ENCODE results near the gene KANK3. TPM values are rescaled to one million over a fixed set of nuclear protein-coding genes. Genes with fewer than 3 reads are reported as not detected.

KANK3 gene
- total RNA-seq, 4 donors from 2014 or later, result 4.1 to 36.6 (median 24.8) TPM

- no peak overlapping the region for H3K4me3 ChIP-seq
- H3K9me3 ChIP-seq, result no peaks in the 10 kb centered on the region
- TF ChIP-seq, protein P1, sequence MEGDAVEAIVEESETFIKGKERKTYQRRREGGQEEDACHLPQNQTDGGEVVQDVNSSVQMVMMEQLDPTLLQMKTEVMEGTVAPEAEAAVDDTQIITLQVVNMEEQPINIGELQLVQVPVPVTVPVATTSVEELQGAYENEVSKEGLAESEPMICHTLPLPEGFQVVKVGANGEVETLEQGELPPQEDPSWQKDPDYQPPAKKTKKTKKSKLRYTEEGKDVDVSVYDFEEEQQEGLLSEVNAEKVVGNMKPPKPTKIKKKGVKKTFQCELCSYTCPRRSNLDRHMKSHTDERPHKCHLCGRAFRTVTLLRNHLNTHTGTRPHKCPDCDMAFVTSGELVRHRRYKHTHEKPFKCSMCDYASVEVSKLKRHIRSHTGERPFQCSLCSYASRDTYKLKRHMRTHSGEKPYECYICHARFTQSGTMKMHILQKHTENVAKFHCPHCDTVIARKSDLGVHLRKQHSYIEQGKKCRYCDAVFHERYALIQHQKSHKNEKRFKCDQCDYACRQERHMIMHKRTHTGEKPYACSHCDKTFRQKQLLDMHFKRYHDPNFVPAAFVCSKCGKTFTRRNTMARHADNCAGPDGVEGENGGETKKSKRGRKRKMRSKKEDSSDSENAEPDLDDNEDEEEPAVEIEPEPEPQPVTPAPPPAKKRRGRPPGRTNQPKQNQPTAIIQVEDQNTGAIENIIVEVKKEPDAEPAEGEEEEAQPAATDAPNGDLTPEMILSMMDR (IDR thresholded peaks at IDR 0.05), result no peak
- TF ChIP-seq POLR2A (IDR thresholded peaks at IDR 0.05), result no peak
- peaks cover 0 to 16% of the 10 kb centered on the region in 2 donors for H3K4me1 ChIP-seq
- H3K27me3 ChIP-seq, result peaks cover 0 to 15% of the 10 kb centered on the region in 2 donors
- H3K36me3 ChIP-seq, result no peaks in the 10 kb centered on the region
- intact Hi-C loops (cut with DNase I; ENCODE audit: low total_unique reads), result no loop called here
- no peak for DNase-seq
- no peak overlapping the region for H3K27ac ChIP-seq
Measured at GRCh38 chr19:8337728-8338127, 5.3 kb downstream of the KANK3 start.

- intact Hi-C loops (cut with DNase I; ENCODE audit: low total_unique reads), result no loop called here
- no peak for TF ChIP-seq POLR2A (IDR thresholded peaks at IDR 0.05)
- TF ChIP-seq, protein P1 (IDR thresholded peaks at IDR 0.05), result no peak
Measured at GRCh38 chr19:8336660-8337059, 6.4 kb downstream of the KANK3 start.

DNA sequence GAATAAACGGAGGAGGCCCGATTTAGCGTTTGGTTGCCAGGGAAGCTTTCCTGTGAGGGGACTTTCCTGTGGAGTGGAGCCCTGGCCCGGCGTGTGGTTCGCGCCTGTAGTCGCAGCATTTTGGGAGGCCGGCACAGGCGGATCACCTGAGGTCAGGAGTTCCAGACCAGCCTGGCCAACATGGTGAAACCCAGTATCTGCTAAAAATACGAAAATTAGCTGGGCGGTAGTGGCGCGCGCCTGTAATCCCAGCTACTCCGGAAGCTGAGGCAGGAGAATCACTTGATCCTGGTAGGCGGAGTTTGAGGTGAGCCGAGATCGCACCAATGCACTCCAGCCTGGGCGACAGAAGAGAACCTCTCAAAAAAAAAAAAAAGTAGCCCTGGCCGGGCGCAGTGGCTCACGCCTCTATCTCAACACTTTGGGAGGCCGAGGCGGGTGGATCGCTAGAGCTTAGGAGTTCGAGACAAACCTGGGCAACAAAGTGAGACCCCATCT, 6.9 kb downstream of the KANK3 start:
- Histone ChIP-seq H3K9me3 (no peaks in the 10 kb centered on the region), H3K4me1 (peaks cover 0 to 16% of the 10 kb centered on the region in 2 donors), H3K27me3 (peaks cover 0 to 14% of the 10 kb centered on the region in 2 donors), H3K27ac (no peak overlapping the region), H3K36me3 (no peaks in the 10 kb centered on the region), H3K4me3 (no peak overlapping the region)
- DNase-seq, result no peak
- intact Hi-C loops (cut with DNase I; ENCODE audit: low total_unique reads), result no loop called here
- TF ChIP-seq POLR2A (IDR thresholded peaks at IDR 0.05), result no peak
- TF ChIP-seq, protein P1 (IDR thresholded peaks at IDR 0.05), result no peak

More at GRCh38 chr19:8336660-8337059, 6.4 kb downstream of the KANK3 start:
- no peak for DNase-seq
- H3K9me3 ChIP-seq, result no peaks in the 10 kb centered on the region
- peaks cover 0 to 14% of the 10 kb centered on the region in 2 donors for H3K27me3 ChIP-seq
- no peak overlapping the region for H3K4me3 ChIP-seq
- no peak overlapping the region for H3K27ac ChIP-seq
- H3K4me1 ChIP-seq, result peaks cover 0 to 16% of the 10 kb centered on the region in 2 donors
- H3K36me3 ChIP-seq, result no peaks in the 10 kb centered on the region

GRCh38 chr19:8335343-8336071, 7.6 kb downstream of the KANK3 start:
- Histone ChIP-seq H3K4me1 (peaks cover 0 to 16% of the 10 kb centered on the region in 2 donors), H3K27ac (no peak overlapping the region), H3K9me3 (no peaks in the 10 kb centered on the region), H3K27me3 (peaks cover 0 to 14% of the 10 kb centered on the region in 2 donors), H3K36me3 (no peaks in the 10 kb centered on the region), H3K4me3 (no peak overlapping the region)
- DNase-seq, result no peak
- TF ChIP-seq, protein P1 (IDR thresholded peaks at IDR 0.05), result no peak
- TF ChIP-seq POLR2A (IDR thresholded peaks at IDR 0.05), result no peak
- intact Hi-C loops (cut with DNase I; ENCODE audit: low total_unique reads), result no loop called here

All from uterus (tissue), 4 donors.